Mucosa of gallbladder (tissue), 1 donor: ENCODE measurements around the gene NOTCH4. TPM values are rescaled to one million over a fixed set of nuclear protein-coding genes. Genes with fewer than 3 reads are reported as not detected.

Experiments
- DNase-seq: peaks from one replicate; pipeline ENCODE4 v3.0.0-alpha.2; 2020; ENCODE audit warnings: low spot score
- total RNA-seq: library from RNA; stranded (reverse); gene quantifications from one replicate; pipeline ENCODE4 v1.2.1, GENCODE V29; 2021
- donor health status: DM: no; HTN: no; CAD: no.

The NOTCH4 gene
- total RNA-seq, 1 donor from 2014 or later, result 14.9 TPM

- no peak for DNase-seq
Measured at GRCh38 chr6:32166411-32167061, 57.3 kb downstream of the NOTCH4 start.

- no peak for DNase-seq
Measured at GRCh38 chr6:32164295-32164694, 59.6 kb downstream of the NOTCH4 start, which contains the start of gene EGFL8. Gene EGFL8, plus strand, starts transcription at chr6:32164595. Its CDS starts 1,571 bp downstream, at chr6:32166166.

GRCh38 chr6:32163559-32164258 is 60.2 kb downstream of the NOTCH4 start:
- DNase-seq, result no peak

- no peak for DNase-seq
Measured at GRCh38 chr6:32158052-32158451, 65.8 kb downstream of the NOTCH4 start.

- no peak for DNase-seq
Measured at GRCh38 chr6:32156891-32157290, 67.0 kb downstream of the NOTCH4 start.

- peak; percentile 69 for DNase-seq
Measured at GRCh38 chr6:32154514-32155161, 69.2 kb downstream of the NOTCH4 start.

GRCh38 chr6:32153564-32154513 is 70.0 kb downstream of the NOTCH4 start, which contains the start of gene PPT2:
Gene PPT2, plus strand, starts transcription at chr6:32154141. Its CDS starts 454 bp downstream, at chr6:32154595.
- peak; percentile 84 for DNase-seq

GRCh38 chr6:32152769-32153563 is 70.9 kb downstream of the NOTCH4 start:
- no peak for DNase-seq

GRCh38 chr6:32151863-32152768 is 71.8 kb downstream of the NOTCH4 start, which contains the start of gene PRRT1:
Gene PRRT1, minus strand, starts transcription at chr6:32151939. Its CDS starts 112 bp downstream, at chr6:32151827.
- no peak for DNase-seq

GRCh38 chr6:32151181-32151862 is 72.5 kb downstream of the NOTCH4 start:
- no peak for DNase-seq

GRCh38 chr6:32149932-32150870 is 73.7 kb downstream of the NOTCH4 start:
- DNase-seq, result no peak

GRCh38 chr6:32149092-32149755 is 74.6 kb downstream of the NOTCH4 start:
- DNase-seq, result no peak

GRCh38 chr6:32148289-32149091 is 75.4 kb downstream of the NOTCH4 start:
- peak; percentile 77 for DNase-seq

GRCh38 chr6:32147401-32148132 is 76.3 kb downstream of the NOTCH4 start:
- no peak for DNase-seq

GRCh38 chr6:32146687-32147086 is 77.2 kb downstream of the NOTCH4 start:
- DNase-seq, result no peak

GRCh38 chr6:32146287-32146686 is 77.6 kb downstream of the NOTCH4 start:
- DNase-seq, result no peak
